UCSD-AML1 (cell line): ENCODE measurements around the gene TCTA.

Experiments
- DNase-seq: peaks from one replicate; lab custom pipeline; 2025; ENCODE audit not compliant: unreplicated experiment; lab: John Stamatoyannopoulos, UW

The TCTA gene

DNA sequence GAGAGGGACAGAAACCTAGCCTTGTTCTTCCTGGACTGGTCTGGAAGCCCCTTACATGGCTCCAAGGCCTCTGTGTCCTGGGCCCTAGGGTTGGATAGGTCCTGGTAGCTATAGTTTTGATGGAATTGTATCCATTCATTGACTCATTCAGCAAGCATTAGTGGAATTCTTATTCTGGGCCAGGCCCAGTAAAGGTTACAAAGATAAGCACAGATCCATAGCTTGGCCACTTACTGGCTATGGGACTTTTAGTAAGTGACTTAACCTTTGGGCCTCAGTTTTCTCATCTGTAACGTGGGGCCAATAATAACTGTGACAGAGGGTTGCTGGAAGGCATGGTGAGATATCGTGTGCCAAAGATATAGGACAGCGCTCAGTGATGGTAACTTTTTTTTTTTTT lies 44.2 kb downstream of the TCTA start:
- no peak for DNase-seq

DNA sequence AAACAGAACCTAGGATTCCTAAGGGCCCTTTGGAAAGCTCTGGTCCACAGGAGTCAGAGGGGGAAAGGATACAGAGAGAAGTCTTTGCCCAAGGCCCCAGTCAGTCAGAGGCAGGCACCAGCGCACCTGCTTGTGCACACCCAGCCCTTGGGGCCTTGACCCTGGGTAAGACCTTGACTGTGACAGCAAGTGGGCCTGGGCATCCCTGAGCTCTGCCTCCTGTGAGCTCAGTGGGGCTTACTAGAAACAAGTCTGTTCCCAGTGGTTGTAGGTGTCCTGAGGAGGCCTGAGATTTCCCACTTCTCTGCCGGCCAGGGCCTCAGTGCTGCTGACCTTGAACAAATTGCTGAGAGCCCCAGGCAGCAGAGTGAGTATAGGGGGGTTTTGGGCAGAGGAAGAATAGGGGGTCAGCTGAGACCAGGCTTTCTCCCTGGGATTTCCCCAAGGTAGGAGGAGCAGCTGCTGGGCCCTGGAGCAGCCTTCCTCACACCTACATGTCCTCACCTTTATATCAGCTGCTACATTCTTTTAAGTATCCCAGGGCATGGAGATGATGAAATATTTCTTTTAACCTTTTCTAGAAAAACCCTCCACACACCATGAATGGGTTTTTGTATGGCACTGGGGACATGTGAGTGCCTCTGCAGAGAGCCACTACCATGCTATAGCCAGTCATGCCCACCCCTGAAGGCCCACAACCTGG lies 48.1 kb downstream of the TCTA start:
- DNase-seq: no peak

DNA sequence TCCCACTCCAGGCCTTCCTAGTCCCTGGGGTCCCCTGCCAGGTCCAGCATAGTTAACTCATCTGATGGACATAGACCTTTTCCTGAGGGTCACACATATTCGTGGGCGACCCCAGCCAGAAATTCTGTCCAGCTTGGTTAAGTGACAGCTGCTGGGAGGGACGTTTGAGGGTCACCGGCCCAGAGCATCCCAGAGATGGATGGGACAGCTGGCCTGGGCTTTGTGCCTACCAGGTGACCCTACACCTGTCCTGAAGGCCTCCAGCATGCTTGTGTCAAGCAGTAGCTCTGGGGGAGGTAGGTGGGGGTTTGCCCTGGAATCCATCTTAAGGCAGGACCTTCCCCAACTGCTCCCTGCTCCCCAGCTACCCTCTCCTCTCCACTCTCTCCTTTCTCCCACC lies 48.7 kb downstream of the TCTA start:
- no peak for DNase-seq

DNA sequence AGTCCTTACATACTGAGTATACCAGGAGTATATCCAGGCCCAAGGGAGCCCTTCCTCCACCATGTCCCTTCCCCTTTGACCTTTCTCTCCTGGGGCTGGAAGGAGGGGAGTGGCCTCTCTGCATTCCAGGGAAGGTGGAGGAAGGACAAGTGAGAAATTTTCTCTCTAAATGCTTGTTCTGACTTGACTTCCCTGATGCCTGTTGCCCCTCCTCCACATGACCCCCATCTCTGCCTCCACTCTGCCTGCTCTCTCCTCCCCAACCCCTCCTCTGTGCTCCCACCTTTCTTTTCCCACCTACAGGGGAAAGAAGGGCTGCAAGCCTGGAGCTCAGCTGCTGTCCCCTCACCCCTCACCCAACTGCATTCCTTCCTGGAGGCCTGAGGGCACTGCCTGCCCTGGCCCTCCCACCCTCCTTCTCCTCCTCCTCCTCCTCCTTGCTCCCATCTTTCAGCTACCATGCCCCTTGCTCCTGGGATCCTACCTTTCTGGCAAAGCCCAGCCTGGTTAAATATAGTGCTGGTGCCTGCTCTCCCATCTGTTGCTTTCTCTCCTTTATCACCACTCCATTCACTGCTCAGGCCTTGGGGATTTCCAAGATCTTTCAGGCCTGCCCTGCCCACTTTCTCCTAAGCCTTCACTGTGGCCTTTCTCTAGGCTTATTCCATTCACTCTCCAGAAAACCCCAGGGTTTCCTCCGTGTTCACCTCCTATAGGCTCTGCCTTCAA lies 49.4 kb downstream of the TCTA start:
- no peak for DNase-seq

DNA sequence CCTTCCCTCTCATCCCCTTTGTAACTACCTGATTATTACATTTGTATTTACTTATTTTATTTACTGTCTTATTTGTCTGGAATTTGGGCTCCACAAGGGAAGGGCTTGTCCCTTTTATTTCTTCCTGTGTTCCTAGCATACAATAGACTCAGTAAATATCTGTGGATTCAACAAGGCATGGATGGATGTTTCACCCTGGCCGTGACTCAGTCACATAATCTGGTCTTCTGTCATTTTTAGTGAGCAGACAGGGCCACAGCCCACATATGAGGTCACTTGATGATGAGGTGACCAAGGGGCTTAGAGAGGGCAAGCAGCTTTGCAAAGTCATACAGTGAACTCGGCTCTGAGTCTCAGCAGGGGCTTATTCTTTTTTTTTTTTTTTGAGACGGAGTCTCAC lies 50.0 kb downstream of the TCTA start:
- DNase-seq: no peak

DNA sequence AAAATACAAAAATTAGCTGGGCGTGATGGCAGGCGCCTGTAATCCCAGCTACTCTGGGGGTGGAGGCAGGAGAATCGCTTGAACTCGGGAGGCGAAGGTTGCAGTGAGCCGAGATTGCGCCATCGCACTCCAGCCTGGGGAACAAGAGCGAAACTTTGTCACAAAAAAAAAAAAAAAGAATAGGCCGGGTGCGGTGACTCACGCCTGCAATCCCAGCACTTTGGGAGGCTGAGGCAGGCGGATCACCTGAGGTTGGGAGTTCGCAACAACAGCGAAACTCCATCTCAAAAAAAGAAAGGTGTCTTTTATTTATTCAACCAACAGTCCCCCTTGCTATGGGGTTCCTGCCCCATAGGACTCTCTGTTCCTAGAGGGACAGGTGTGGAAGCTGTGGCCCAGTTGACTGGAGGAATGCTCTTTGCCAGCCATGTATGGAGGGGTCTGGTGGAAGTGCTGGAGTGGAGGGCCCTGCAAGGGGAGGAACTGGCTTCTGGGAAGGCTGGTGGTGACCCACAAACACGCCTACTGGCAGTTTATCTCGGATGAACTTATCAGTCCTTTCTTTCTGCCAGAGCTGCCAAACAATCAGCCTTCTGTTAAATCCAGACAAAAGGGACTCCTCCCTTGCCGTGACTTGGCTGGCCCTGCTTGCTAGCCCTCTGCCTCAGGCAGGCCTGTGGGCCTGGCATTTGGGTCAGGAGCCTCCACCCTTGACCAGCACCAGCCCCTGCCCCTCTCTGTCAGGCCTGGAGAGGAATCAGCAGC lies 53.2 kb downstream of the TCTA start:
- peak; percentile 32 for DNase-seq
